Memory B cell (primary cell): ENCODE results near the gene MPDZ.

Source experiments
- ATAC-seq: fragments of 150-1000 bp; cut with Tn5 transposase; 2 replicates; pipeline ENCODE4 v1.10.0; 2021; ENCODE audit warnings: low read depth, mild to moderate bottlenecking, moderate library complexity
- DNase-seq, 2 donors: peaks; one replicate each; pipeline ENCODE4 v3.0.0; 2022; ENCODE audit warnings: low spot score in 2 of 2
- H3K27ac Mint-ChIP-seq: one replicate; pipeline ENCODE4 v1.8.0; 2022; ENCODE audit warnings: mild to moderate bottlenecking, moderate library complexity, mixed read lengths
- H3K27me3 Mint-ChIP-seq: one replicate; pipeline ENCODE4 v1.8.0; 2022; ENCODE audit warnings: mixed read lengths
- H3K36me3 Mint-ChIP-seq: one replicate; pipeline ENCODE4 v1.8.0; 2022; ENCODE audit warnings: mild to moderate bottlenecking, mixed read lengths
- H3K4me1 Mint-ChIP-seq: one replicate; pipeline ENCODE4 v1.8.0; 2022; ENCODE audit warnings: mixed read lengths
- H3K4me3 Mint-ChIP-seq: one replicate; pipeline ENCODE4 v1.8.0; 2022; ENCODE audit warnings: mild to moderate bottlenecking, moderate library complexity, mixed read lengths
- H3K9me3 Mint-ChIP-seq: one replicate; pipeline ENCODE4 v1.8.0; 2022; ENCODE audit warnings: mixed read lengths

MPDZ gene

GRCh38 chr9:13122756-13123369, 156.6 kb downstream of the MPDZ start:
- ATAC-seq (no peak), DNase-seq (no peak)
- Mint-ChIP-seq H3K27ac (no peak overlapping the region), H3K4me3 (no peak overlapping the region), H3K36me3 (no peaks in the 10 kb centered on the region), H3K4me1 (no peaks in the 10 kb centered on the region), H3K9me3 (peaks cover 5% of the 10 kb centered on the region), H3K27me3 (no peaks in the 10 kb centered on the region)

GRCh38 chr9:13118313-13118712, 161.2 kb downstream of the MPDZ start:
- no peak for DNase-seq
- Mint-ChIP-seq H3K27me3 (no peaks in the 10 kb centered on the region), H3K27ac (no peak overlapping the region), H3K9me3 (peaks cover 5% of the 10 kb centered on the region), H3K36me3 (no peaks in the 10 kb centered on the region), H3K4me1 (no peaks in the 10 kb centered on the region), H3K4me3 (no peak overlapping the region)
- ATAC-seq, result no peak

- H3K4me1 Mint-ChIP-seq, result no peaks in the 10 kb centered on the region
- no peak overlapping the region for H3K4me3 Mint-ChIP-seq
- H3K27ac Mint-ChIP-seq, result no peak overlapping the region
- H3K36me3 Mint-ChIP-seq, result no peaks in the 10 kb centered on the region
- peaks cover 3% of the 10 kb centered on the region for H3K9me3 Mint-ChIP-seq
- no peaks in the 10 kb centered on the region for H3K27me3 Mint-ChIP-seq
- DNase-seq (no peak), ATAC-seq (no peak)
These were observed 163.2 kb downstream of the MPDZ start for GRCh38 chr9:13116292-13116691.

- H3K27me3 Mint-ChIP-seq, result no peaks in the 10 kb centered on the region
- H3K36me3 Mint-ChIP-seq, result no peaks in the 10 kb centered on the region
- no peak overlapping the region for H3K27ac Mint-ChIP-seq
- no peaks in the 10 kb centered on the region for H3K9me3 Mint-ChIP-seq
- H3K4me1 Mint-ChIP-seq, result no peaks in the 10 kb centered on the region
- ATAC-seq, result no peak
- DNase-seq, result no peak
- H3K4me3 Mint-ChIP-seq, result no peak overlapping the region
These were observed 165.7 kb downstream of the MPDZ start for GRCh38 chr9:13113751-13114150.

GRCh38 chr9:13113216-13113615, 166.3 kb downstream of the MPDZ start:
- H3K4me1 Mint-ChIP-seq, result no peaks in the 10 kb centered on the region
- no peaks in the 10 kb centered on the region for H3K27me3 Mint-ChIP-seq
- H3K27ac Mint-ChIP-seq, result no peak overlapping the region
- DNase-seq, result no peak
- H3K36me3 Mint-ChIP-seq, result no peaks in the 10 kb centered on the region
- H3K9me3 Mint-ChIP-seq, result no peaks in the 10 kb centered on the region
- no peak overlapping the region for H3K4me3 Mint-ChIP-seq
- ATAC-seq, result no peak

- Mint-ChIP-seq H3K4me1 (no peaks in the 10 kb centered on the region), H3K9me3 (no peaks in the 10 kb centered on the region), H3K27me3 (no peaks in the 10 kb centered on the region), H3K27ac (no peak overlapping the region), H3K4me3 (no peak overlapping the region), H3K36me3 (no peaks in the 10 kb centered on the region)
- DNase-seq, result no peak
- ATAC-seq, result no peak
These were observed 167.7 kb downstream of the MPDZ start for GRCh38 chr9:13111778-13112177.

- Mint-ChIP-seq H3K27ac (no peak overlapping the region), H3K9me3 (no peaks in the 10 kb centered on the region), H3K4me3 (no peak overlapping the region), H3K27me3 (no peaks in the 10 kb centered on the region), H3K36me3 (no peaks in the 10 kb centered on the region), H3K4me1 (no peaks in the 10 kb centered on the region)
- DNase-seq, result no peak
- ATAC-seq, result no peak
These were observed 168.6 kb downstream of the MPDZ start for GRCh38 chr9:13110766-13111417.

- Mint-ChIP-seq H3K4me3 (no peak overlapping the region), H3K27me3 (no peaks in the 10 kb centered on the region), H3K4me1 (no peaks in the 10 kb centered on the region), H3K36me3 (no peaks in the 10 kb centered on the region), H3K9me3 (no peaks in the 10 kb centered on the region), H3K27ac (no peak overlapping the region)
- DNase-seq (no peak), ATAC-seq (no peak)
These were observed 169.7 kb downstream of the MPDZ start for GRCh38 chr9:13109781-13110180.

- Mint-ChIP-seq H3K4me3 (no peak overlapping the region), H3K27ac (no peak overlapping the region), H3K9me3 (peaks cover 1% of the 10 kb centered on the region), H3K27me3 (no peaks in the 10 kb centered on the region), H3K4me1 (no peaks in the 10 kb centered on the region), H3K36me3 (no peaks in the 10 kb centered on the region)
- DNase-seq (no peak), ATAC-seq (no peak)
These were observed 172.5 kb downstream of the MPDZ start for GRCh38 chr9:13107008-13107407.

- Mint-ChIP-seq H3K27me3 (no peaks in the 10 kb centered on the region), H3K4me3 (no peak overlapping the region), H3K36me3 (no peaks in the 10 kb centered on the region), H3K27ac (no peak overlapping the region), H3K4me1 (no peaks in the 10 kb centered on the region), H3K9me3 (peaks cover 7% of the 10 kb centered on the region)
- ATAC-seq (no peak), DNase-seq (no peak)
These were observed 178.4 kb downstream of the MPDZ start for GRCh38 chr9:13100914-13101572.

GRCh38 chr9:13095056-13095455, 184.4 kb downstream of the MPDZ start:
- Mint-ChIP-seq H3K4me3 (no peak overlapping the region), H3K9me3 (peaks cover 10% of the 10 kb centered on the region), H3K27me3 (no peaks in the 10 kb centered on the region), H3K4me1 (no peaks in the 10 kb centered on the region), H3K27ac (no peak overlapping the region), H3K36me3 (no peaks in the 10 kb centered on the region)
- ATAC-seq (no peak), DNase-seq (no peak)

- no peaks in the 10 kb centered on the region for H3K36me3 Mint-ChIP-seq
These were observed 188.9 kb downstream of the MPDZ start for GRCh38 chr9:13090628-13091027.

GRCh38 chr9:13089666-13090065, 189.8 kb downstream of the MPDZ start:
- Mint-ChIP-seq H3K27ac (no peak overlapping the region), H3K4me3 (no peak overlapping the region), H3K36me3 (no peaks in the 10 kb centered on the region), H3K9me3 (peaks cover 5% of the 10 kb centered on the region), H3K4me1 (no peaks in the 10 kb centered on the region), H3K27me3 (no peaks in the 10 kb centered on the region)
- ATAC-seq, result no peak
- DNase-seq, result no peak

More at GRCh38 chr9:13090628-13091027, 188.9 kb downstream of the MPDZ start:
- Mint-ChIP-seq H3K27ac (no peak overlapping the region), H3K9me3 (peaks cover 5% of the 10 kb centered on the region), H3K27me3 (no peaks in the 10 kb centered on the region), H3K4me1 (no peaks in the 10 kb centered on the region), H3K4me3 (no peak overlapping the region)
- DNase-seq, result no peak
- no peak for ATAC-seq

- H3K4me1 Mint-ChIP-seq, result no peaks in the 10 kb centered on the region
- H3K27me3 Mint-ChIP-seq, result no peaks in the 10 kb centered on the region
- DNase-seq, result no peak
- no peak overlapping the region for H3K4me3 Mint-ChIP-seq
- H3K27ac Mint-ChIP-seq, result no peak overlapping the region
- H3K9me3 Mint-ChIP-seq, result peaks cover 3% of the 10 kb centered on the region
- H3K36me3 Mint-ChIP-seq, result no peaks in the 10 kb centered on the region
- ATAC-seq, result no peak
These were observed 190.6 kb downstream of the MPDZ start for GRCh38 chr9:13088720-13089427.
